GM18508 (cell line): ENCODE results near the gene KRTAP10-8.
"Not testable (repeated sequence)": the region's sequence is repeated elsewhere in the genome, so short reads cannot be mapped to it uniquely, and the experiment has no call there.

ENCODE experiments used
- ATAC-seq: cut with Tn5 transposase; IDR thresholded peaks from one replicate; pipeline ENCODE4 v1.9.1; 2021; ENCODE audit warnings: moderate number of reproducible peaks; ENCODE audit not compliant: insufficient read depth, unreplicated experiment

Gene KRTAP10-8

DNA sequence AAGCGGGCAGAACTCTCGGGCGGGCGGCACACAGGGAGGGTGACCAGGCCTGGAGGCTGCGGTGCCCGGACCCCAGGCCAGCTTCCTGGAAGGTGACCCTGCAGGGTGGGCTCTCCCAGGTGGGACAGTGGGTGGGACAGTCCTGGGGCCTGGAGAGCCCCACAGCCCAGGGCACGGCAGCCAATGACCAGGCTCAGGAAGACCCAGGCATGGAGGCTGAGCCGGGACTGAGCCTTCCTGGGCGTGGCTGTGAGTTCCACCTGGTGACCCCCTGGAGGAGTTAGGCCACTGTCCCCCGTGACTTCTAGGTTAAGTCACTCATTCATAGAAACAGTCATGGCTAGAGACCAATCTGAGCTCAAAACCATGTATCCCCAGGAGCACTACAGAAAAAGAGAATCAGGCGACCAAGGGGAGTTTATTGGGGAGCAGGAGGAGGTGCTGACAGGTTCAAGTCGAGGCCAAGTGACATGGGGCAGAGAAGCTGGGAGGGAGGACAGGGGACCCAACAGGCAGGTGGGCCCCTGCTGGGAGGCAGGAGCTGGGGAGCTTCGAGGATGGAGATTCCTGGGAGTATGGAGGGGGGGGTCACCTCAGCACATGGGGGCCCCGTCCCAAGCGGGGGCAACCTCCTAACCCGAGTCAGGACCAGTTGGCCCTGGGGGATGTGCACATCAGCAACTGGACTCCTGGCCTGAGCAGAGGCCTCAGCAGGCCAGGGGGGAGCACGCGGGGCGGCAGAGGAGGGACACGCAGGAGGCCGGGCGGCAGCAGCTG, 32.6 kb upstream of the KRTAP10-8 start:
- no peak for ATAC-seq

- ATAC-seq = no peak
These were observed 32.1 kb upstream of the KRTAP10-8 start for GRCh38 chr21:44579833-44580144.

GRCh38 chr21:44580231-44580821, 31.6 kb upstream of the KRTAP10-8 start, which contains the start of gene KRTAP10-5:
Gene KRTAP10-5 (minus strand): TSS chr21:44580604. CDS start chr21:44580578, 26 bp downstream.
- not testable (repeated sequence) for ATAC-seq

GRCh38 chr21:44581158-44581557, 30.7 kb upstream of the KRTAP10-8 start:
- ATAC-seq = no peak

GRCh38 chr21:44582055-44582454, 29.8 kb upstream of the KRTAP10-8 start:
- ATAC-seq = no peak

DNA sequence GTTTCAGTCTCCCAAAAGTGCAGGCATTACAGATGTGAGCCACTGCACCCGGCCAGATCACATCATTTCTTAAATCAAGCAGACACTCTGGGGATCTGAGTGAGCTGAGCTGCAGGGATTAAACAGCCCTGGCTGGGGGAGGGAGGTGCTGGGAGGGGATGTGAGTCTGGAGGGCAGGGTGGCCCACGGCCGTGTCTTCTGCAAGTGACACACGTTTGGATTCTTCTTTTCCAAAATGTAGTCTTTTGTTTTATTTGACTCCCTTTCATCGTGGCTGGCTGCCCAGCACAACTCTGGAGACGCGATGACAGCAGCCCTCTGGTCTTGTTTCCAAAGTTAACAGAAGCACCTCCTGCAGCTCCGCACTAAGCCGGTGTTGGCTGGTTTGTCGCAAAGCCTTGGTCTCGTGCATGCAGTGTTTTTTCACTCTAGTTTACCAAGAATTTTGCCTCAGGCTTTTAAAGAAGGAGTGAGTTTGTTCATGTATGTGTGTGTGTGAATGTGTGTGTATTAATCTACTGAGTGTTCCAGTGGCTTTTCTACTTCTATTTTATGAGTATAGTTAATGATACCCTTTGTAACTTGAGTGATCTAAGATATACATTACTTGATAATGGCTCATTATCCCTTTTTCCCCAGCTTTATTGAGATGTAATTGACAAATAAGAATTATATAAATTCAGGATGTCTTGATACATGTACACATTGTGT, 28.6 kb upstream of the KRTAP10-8 start:
- no peak for ATAC-seq

- ATAC-seq = no peak
These were observed 28.1 kb upstream of the KRTAP10-8 start for GRCh38 chr21:44583800-44584147.

DNA sequence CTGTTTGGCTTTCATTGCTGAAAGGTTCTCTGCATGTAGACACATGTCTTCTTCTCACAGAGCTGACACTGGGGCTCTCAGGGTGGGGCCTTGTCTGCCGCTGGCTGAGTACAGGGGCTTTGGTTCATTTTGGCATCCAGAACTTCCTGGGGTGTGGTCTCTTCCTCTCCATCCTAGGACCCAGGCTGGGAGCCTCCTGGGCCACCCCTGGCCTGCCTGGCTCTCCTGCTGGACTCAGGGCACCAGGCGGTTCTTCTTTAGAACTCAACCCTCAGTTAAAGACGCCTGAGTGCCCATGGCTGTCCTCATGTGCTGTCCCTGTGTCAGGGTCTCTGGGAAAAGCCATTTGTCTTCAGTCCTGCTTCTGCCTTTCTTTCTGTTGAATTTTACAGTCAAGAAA, 26.0 kb upstream of the KRTAP10-8 start:
- ATAC-seq = no peak

- ATAC-seq = no peak
These were observed 22.8 kb upstream of the KRTAP10-8 start for GRCh38 chr21:44589094-44589493.

GRCh38 chr21:44589586-44590305, 22.1 kb upstream of the KRTAP10-8 start:
- ATAC-seq = no peak

GRCh38 chr21:44590311-44590721, 21.6 kb upstream of the KRTAP10-8 start:
- no peak for ATAC-seq

GRCh38 chr21:44590897-44591800, 20.7 kb upstream of the KRTAP10-8 start:
- not testable (repeated sequence) for ATAC-seq

DNA sequence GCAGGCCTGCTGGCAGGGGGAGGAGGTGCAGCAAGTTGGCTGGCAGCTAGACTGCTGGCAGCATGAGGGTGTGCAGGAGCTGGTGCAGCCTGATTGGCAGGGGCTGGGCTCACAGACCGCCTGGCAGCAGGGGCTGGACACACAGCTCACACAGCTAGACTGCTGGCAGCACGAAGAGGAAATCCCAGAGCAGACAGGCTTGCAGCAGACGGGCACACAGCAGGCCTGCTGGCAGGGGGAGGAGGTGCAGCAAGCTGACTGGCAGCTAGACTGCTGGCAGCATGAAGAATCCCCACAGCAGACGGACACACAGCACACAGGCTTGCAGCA, 20.1 kb upstream of the KRTAP10-8 start:
- ATAC-seq = not testable (repeated sequence)

DNA sequence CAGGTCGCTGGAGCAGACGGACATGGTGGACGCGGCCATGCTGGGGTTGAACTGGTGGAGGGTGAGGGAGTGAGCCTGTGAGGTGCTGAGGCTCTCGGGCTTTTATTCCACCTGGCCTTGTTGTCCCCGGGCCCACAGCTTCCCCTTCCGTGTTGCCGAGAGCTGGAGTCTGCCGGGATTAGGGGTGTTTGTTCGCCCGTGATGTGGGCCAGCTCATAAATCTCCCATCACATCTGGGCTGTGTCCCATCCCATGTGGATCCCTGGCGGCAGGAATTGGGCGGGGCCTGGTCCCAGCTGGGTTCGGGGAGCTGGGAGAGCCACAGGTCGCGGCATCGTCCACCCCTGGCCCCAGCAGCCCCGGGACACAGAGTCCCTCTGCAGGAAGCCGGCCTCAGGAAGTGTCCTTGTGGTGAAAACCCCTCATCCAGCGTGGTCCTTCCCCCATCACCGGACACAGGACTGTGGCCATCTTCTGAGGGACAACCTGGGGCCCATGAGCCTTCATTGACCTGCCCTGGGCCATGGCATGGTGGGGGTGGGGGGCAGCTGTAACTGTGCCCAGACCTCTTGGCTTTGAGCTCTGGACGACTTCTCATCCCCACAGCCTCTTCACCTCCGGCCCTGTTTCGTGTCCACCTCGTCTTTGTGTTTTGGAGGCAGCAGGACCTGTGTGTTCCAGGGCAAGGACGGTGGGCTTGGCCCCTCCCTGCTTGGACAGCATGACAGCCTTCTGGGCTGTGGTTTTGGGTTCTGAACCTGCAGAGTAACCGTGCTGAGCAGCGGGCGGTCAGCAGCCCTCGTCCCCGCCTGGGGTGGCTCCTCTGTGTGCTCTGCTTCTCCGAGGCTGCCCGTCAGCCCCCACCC, 19.2 kb upstream of the KRTAP10-8 start, which contains the start of gene KRTAP10-6:
Gene KRTAP10-6, minus strand, starts transcription at position 60 of the 866 bp plus-strand sequence. Its CDS starts 21 bp downstream, at position 39.
- ATAC-seq = no peak

- ATAC-seq = no peak
These were observed 18.1 kb upstream of the KRTAP10-8 start for GRCh38 chr21:44593598-44594405.

- no peak for ATAC-seq
These were observed 17.4 kb upstream of the KRTAP10-8 start for GRCh38 chr21:44594406-44594916.

DNA sequence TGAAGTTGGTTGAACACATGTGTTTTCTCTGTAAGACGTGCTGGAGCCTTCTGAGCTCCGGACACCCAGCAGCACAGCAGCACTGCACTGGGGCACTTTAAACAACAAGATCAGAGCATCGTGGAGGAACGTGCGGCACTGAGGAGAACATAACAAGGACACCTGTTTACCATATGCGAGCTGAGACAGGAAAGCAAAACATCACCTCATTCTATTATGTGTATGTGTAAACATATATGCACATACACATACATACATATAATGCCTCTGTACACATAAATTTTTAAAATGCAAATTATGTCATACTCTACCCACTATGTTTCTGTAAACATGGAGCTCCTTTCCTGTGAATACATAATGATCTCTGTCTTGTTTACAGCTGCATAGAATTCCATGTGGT, 16.4 kb upstream of the KRTAP10-8 start:
- ATAC-seq = no peak
